OCI-LY7 (cell line): Measurements from ENCODE around the gene RRBP1. TPM values are rescaled to one million over a fixed set of nuclear protein-coding genes. Genes with fewer than 3 reads are reported as not detected.

Source experiments
- BruUV-seq: library from RNA; stranded (reverse); fragments of 400-500 nt; replicated peaks from 2 replicates; lab custom pipeline; 2021; lab: Mats Ljungman, UMichigan
- CTCF ChIA-PET: fragments of 300-600 bp; sonication (Branson Sonifier 250); formaldehyde crosslinking; loops from one replicate; lab custom pipeline; 2022; ENCODE audit warnings: antibody characterized with exemption; ENCODE audit not compliant: unreplicated experiment; lab: Charles Lee
- POLR2A ChIA-PET: fragments of 300-600 bp; sonication (Branson Sonifier 250); formaldehyde crosslinking; loops from one replicate; lab custom pipeline; 2022; ENCODE audit warnings: antibody characterized with exemption; lab: Charles Lee
- DNase-seq: peaks from one replicate; pipeline ENCODE4 v3.0.0-alpha.2; 2015; ENCODE audit warnings: low spot score
- H2AFZ ChIP-seq: fragments of 200-600 bp; sonication (generic), shearing (Covaris generic); 2 replicates; pipeline ENCODE4 v1.6.1; 2014; ENCODE audit warnings: mild to moderate bottlenecking, antibody characterized with exemption, low read length, moderate library complexity
- H3K27ac ChIP-seq: fragments of 200-600 bp; sonication (generic); 2 replicates; pipeline ENCODE4 v1.5.1; 2014; ENCODE audit warnings: mixed run types, low read depth, mild to moderate bottlenecking, moderate library complexity, low read length, inconsistent platforms; ENCODE audit not compliant: poor library complexity, severe bottlenecking
- H3K36me3 ChIP-seq: fragments of 200-600 bp; sonication (generic); 2 replicates; pipeline ENCODE4 v1.6.1; 2014; ENCODE audit warnings: mild to moderate bottlenecking, antibody characterized with exemption, low read length, moderate library complexity, mixed read lengths; ENCODE audit not compliant: insufficient read depth
- H3K4me1 ChIP-seq: fragments of 200-600 bp; sonication (generic); 2 replicates; pipeline ENCODE4 v1.5.1; 2014; ENCODE audit warnings: mild to moderate bottlenecking, low read length; ENCODE audit not compliant: insufficient read depth, poor library complexity, severe bottlenecking
- H3K4me2 ChIP-seq: fragments of 200-600 bp; sonication (generic); 2 replicates; pipeline ENCODE4 v1.6.1; 2014; ENCODE audit warnings: mild to moderate bottlenecking, low read length
- H3K4me3 ChIP-seq: fragments of 200-600 bp; sonication (generic); 2 replicates; pipeline ENCODE4 v1.5.1; 2014; ENCODE audit warnings: mild to moderate bottlenecking, low read depth, low read length; ENCODE audit not compliant: poor library complexity, severe bottlenecking
- H3K79me2 ChIP-seq: fragments of 200-600 bp; sonication (generic); 2 replicates; pipeline ENCODE4 v1.6.1; 2016; ENCODE audit warnings: low read depth, mild to moderate bottlenecking, low read length, moderate library complexity, mixed read lengths; ENCODE audit not compliant: insufficient read depth
- H3K9me2 ChIP-seq: fragments of 200-600 bp; sonication (generic); 2 replicates; pipeline ENCODE4 v1.6.1; 2016; ENCODE audit warnings: mild to moderate bottlenecking, low read length, mixed read lengths; ENCODE audit not compliant: insufficient read depth
- H3K9me3 ChIP-seq: fragments of 200-600 bp; sonication (generic); 2 replicates; pipeline ENCODE4 v1.6.1; 2014; ENCODE audit warnings: mild to moderate bottlenecking, mixed run types, low read length, mixed read lengths
- H4K20me1 ChIP-seq: fragments of 200-600 bp; sonication (generic); 2 replicates; pipeline ENCODE4 v1.6.1; 2014; ENCODE audit warnings: mild to moderate bottlenecking, antibody characterized with exemption, low read length, moderate library complexity, mixed read lengths; ENCODE audit not compliant: insufficient read depth
- CTCF ChIP-seq: fragments of 200-600 bp; sonication (generic); conservative IDR thresholded peaks from 2 replicates; pipeline ENCODE4 v1.5.1; 2014; ENCODE audit warnings: mild to moderate bottlenecking, antibody characterized with exemption, low read length, moderate library complexity, mixed read lengths
- EZH2phosphoT487 ChIP-seq: fragments of 200-600 bp; sonication (generic); IDR thresholded peaks from 2 replicates; pipeline ENCODE4 v1.6.1; 2018; ENCODE audit warnings: low read depth, borderline replicate concordance, mild to moderate bottlenecking, mixed run types, antibody characterized with exemption, low read length, moderate library complexity, mixed read lengths
- intact Hi-C: fragments of 100-400 bp; cut with micrococcal nuclease; formaldehyde crosslinking; loops from one replicate; pipeline ENCODE4 v1.10.0; 2022; ENCODE audit not compliant: unreplicated experiment
- total RNA-seq, 2 experiments: library from RNA; depleted of rRNA in 1 of 2; stranded (reverse); fragments of >200 nt in 1 of 2; shearing (Covaris generic) in 1 of 2; gene quantifications; 2 replicates each; pipeline ENCODE4 v1.2.3, GENCODE V29; 2014 to 2022

The RRBP1 gene
- total RNA-seq, 2 experiments from 2014 or later, result 13.6 to 46.3 TPM

GRCh38 chr20:17676942-17677341 lies 5.1 kb downstream of the RRBP1 start:
- no peak for DNase-seq
- POLR2A ChIA-PET, result no interaction called here
- peaks cover 5% of the 10 kb centered on the region for H3K36me3 ChIP-seq
- no peak overlapping the region for H3K27ac ChIP-seq
- H3K4me1 ChIP-seq, result peaks cover 9% of the 10 kb centered on the region
- H3K4me3 ChIP-seq, result no peak overlapping the region
- no peaks in the 10 kb centered on the region for H3K9me2 ChIP-seq
- H3K9me3 ChIP-seq, result no peaks in the 10 kb centered on the region
- no TSS peak for BruUV-seq
- CTCF ChIA-PET, result no interaction called here
- H3K79me2 ChIP-seq, result no peaks in the 10 kb centered on the region
- no peak overlapping the region for H3K4me2 ChIP-seq
- intact Hi-C loops, result no loop called here
- TF ChIP-seq CTCF (no peak), EZH2phosphoT487 (no peak)
- H2AFZ ChIP-seq, result no peak overlapping the region
- H4K20me1 ChIP-seq, result peaks cover 8% of the 10 kb centered on the region

- no peak overlapping the region for H3K27ac ChIP-seq
- TF ChIP-seq EZH2phosphoT487, result no peak
- TF ChIP-seq CTCF, result no peak
- no peak overlapping the region for H2AFZ ChIP-seq
- intact Hi-C loops, result no loop called here
- H3K36me3 ChIP-seq, result peaks cover 5% of the 10 kb centered on the region
- POLR2A ChIA-PET, result no interaction called here
- peaks cover 9% of the 10 kb centered on the region for H3K4me1 ChIP-seq
- peaks cover 8% of the 10 kb centered on the region for H4K20me1 ChIP-seq
- no peaks in the 10 kb centered on the region for H3K9me2 ChIP-seq
- no TSS peak for BruUV-seq
- H3K9me3 ChIP-seq, result no peaks in the 10 kb centered on the region
- no peak for DNase-seq
- H3K4me3 ChIP-seq, result no peak overlapping the region
- no peak overlapping the region for H3K4me2 ChIP-seq
- CTCF ChIA-PET, result no interaction called here
- H3K79me2 ChIP-seq, result no peaks in the 10 kb centered on the region
Measured at GRCh38 chr20:17676378-17676759, 5.7 kb downstream of the RRBP1 start.

GRCh38 chr20:17675519-17676377 lies 6.3 kb downstream of the RRBP1 start:
- H3K36me3 ChIP-seq, result peaks cover 5% of the 10 kb centered on the region
- POLR2A ChIA-PET, result no interaction called here

More at GRCh38 chr20:17675519-17676377, 6.3 kb downstream of the RRBP1 start:
- Histone ChIP-seq H4K20me1 (peaks cover 7% of the 10 kb centered on the region), H3K4me3 (no peak overlapping the region), H3K27ac (no peak overlapping the region), H3K9me3 (no peaks in the 10 kb centered on the region), H3K4me1 (peaks cover 8% of the 10 kb centered on the region), H3K4me2 (no peak overlapping the region), H2AFZ (no peak overlapping the region), H3K9me2 (no peaks in the 10 kb centered on the region), H3K79me2 (no peaks in the 10 kb centered on the region)
- intact Hi-C loops, result no loop called here
- TF ChIP-seq EZH2phosphoT487 (no peak), CTCF (no peak)
- CTCF ChIA-PET, result no interaction called here
- no peak for DNase-seq
- BruUV-seq, result no TSS peak
